Globus pallidus (tissue), 1 donor: ENCODE data around the gene NTM.

Source experiments
- DNase-seq: peaks from one replicate; pipeline ENCODE4 v3.0.0-alpha.2; 2015; ENCODE audit warnings: low spot score

Gene NTM

GRCh38 chr11:131767421-131767820 is 397.0 kb downstream of the NTM start:
- no peak for DNase-seq

DNA sequence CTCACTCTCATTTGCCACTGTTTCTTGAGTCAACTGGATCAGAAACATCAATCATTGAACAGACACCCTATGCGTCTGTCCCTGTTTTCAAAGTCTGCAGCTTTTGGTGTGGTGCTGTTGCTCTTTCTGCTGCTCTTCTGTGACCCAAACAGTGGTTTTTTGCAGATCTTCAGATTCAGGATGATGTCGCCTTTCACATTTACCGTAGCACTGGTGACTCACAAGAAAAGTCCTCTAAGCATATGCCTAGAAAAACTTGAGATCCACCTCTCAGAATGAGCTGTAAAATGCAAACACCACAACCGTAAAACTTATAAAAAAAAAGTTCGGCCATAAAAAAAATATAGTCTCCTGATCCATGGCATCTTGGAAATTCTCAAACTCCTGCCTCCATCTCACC is 400.4 kb downstream of the NTM start:
- no peak for DNase-seq

GRCh38 chr11:131771471-131771870 is 401.1 kb downstream of the NTM start:
- DNase-seq: no peak

- no peak for DNase-seq
Observed at GRCh38 chr11:131773626-131774025, 403.2 kb downstream of the NTM start.

DNA sequence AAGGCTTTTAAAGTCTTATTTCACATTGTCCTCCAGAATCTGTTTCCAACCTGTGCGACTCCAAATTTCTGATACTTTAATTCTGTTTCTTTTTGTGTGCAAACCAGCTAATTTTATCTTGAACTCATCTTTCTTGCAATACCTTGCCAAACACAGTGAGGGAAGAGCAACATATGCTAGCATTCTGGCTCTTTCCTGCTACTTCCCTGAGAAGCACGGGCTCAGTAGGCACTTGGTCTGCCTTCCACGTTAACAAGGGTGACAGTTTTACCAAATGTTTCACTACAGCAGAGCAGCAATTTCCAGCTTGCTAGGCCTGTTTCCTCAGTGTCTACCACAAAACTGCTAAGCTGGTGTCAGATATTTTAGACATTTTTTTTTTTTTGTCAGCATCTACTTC is 405.8 kb downstream of the NTM start:
- no peak for DNase-seq

GRCh38 chr11:131785801-131786200 is 415.4 kb downstream of the NTM start:
- DNase-seq: no peak

DNA sequence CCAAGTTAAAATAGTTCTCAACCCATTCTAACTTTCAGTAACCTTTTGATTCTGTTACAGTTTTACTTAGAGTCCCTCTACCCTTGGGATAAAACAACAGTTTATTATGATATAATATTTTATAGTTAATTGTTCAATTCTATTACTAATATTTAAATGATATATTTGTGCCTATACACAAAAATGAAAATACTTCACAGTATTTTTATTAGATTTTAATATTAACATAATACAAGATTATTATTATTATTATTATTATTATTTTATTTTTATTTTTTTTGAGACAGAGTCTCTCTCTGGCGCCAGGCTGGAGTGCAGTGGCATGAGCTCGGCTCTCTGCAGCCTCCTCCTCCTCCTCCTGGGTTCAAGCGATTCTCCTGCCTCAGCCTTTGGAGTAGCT is 416.7 kb downstream of the NTM start:
- no peak for DNase-seq

DNA sequence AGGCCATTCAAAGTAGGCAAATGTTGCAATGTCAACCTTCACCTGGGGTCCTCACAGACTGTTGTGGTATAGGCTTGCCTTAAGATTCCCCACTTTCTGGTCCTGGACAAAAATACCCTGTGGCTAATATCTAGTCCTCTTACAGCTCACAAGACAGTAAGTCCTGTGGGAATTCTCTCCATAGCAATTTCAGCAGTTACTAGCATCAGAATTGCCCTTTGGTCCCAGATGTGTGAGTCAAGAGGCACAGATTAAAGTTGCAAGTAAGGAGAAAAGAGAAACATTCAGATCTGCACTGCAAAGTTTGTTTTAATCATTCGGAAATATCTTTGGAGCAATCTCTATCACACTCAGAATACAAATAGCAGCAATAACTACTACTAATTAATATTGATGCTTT is 420.2 kb downstream of the NTM start:
- DNase-seq: no peak

DNA sequence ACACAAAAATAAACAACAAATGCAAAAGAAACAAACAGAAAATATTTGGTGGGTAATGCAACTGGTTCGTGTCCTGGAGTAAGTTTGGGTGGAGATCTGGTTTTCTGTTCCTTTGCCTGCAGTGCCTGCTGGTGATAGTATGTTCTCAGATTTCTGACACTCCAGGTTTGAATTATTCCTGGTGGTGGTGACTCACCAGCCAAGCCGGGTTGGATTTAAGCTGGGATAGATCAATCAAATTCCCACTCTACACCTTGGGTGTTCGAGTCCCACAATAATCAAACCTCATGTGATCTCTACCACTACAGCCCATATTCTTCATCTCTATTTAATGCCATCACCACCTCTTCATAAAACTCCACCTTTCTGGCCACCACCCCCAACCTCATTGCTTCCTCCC is 421.8 kb downstream of the NTM start:
- no peak for DNase-seq

DNA sequence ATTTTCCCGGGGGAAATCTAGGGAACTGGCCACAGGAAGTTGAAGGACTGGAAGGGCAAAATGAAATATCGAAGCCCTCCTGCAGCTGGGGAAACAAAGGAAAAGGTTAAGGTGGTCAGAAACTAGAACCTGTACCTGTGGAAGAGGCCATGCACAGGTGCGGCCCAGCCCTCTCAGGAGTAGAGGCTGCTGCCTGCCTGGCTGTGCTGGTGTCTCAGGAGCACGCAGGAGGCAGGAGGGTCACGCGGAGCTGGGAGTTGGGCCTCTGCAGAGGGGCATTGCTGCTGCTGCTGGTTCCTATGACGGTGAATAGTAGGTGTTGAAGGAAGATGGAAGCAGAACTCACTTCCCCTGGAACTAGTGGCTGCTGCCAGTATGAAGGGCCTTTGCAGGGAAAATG is 425.7 kb downstream of the NTM start:
- no peak for DNase-seq

DNA sequence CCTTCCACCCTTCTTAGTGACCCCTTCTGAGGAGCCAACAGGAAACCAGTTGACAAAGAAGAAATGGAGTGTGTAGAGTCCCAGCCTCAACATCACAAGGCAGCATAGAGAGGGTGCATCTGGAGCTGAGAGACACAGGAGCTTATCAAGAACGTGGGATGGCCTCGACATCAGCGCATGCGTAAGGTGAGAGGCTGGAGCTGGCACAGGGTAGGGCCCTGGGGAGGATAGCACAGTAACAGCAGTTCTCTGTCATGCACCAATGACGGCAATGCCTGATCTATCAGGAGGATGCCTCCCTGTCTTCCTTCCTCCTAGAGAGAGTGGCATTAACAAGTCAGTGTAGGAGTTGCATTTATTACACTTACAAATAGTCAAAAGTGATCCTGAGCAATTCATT is 426.1 kb downstream of the NTM start:
- no peak for DNase-seq

- DNase-seq: no peak
Observed at GRCh38 chr11:131800452-131800851, 430.0 kb downstream of the NTM start.

- DNase-seq: no peak
Observed at GRCh38 chr11:131802440-131803115, 432.2 kb downstream of the NTM start.

DNA sequence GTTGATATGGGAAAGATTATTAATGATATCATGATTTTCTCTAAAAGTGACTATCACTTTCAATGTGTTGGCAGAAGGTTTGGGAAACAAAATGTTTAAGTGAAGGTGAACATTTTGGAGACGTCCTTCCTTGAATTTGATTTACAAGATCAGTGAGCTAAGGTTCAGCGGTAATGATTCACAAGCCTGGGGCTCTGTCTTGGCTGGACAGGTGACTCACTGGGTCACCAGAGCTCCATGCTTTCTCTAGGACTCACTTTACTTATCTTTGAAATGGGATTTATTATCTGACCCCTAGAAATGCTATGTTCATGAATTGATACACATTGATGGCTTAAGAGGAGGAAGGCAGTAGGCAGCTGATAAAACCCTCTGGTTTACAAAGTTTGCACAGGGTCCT is 437.5 kb downstream of the NTM start:
- no peak for DNase-seq

- DNase-seq: no peak
Observed at GRCh38 chr11:131808470-131808869, 438.1 kb downstream of the NTM start.

GRCh38 chr11:131809203-131809918 is 438.9 kb downstream of the NTM start:
- DNase-seq: no peak

DNA sequence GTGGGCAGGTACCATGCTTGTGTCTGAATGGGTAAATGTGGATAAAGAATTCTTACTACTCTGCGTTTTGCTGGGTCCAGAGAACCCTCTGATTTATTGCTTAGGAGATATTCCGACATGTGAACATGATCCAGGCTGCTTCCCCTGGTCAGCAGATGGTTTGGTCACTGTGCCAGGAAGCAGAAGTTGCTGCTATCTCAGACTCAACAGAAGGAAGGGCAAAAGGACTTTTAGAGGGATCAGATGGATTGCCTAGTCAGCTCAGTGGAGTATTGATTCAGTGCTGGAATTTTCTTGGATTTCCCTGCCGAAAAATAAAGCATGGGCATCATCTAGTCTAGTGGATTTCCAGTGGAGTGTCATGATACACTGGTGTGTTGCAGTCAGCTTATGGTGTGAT is 440.1 kb downstream of the NTM start:
- no peak for DNase-seq

- DNase-seq: no peak
Observed at GRCh38 chr11:131811383-131811782, 441.0 kb downstream of the NTM start.

DNA sequence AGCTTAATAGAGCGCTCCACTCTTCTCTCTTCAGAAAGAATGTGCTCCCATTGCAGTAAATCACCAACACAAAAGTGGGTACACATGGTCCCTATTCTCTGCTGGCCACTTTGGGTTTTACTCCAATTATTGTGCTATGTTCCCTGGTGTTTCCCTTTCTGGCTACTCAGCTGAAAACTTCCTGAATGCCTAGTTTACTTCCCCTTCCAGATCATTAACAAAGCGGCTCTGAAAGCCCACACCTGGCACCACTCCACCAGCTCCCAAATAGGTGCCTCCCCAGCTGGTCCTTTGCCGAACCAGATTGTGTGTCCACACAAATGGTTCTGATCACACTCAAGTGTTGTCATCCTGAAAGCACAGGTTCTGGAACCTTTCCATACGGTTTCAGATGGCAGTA is 443.7 kb downstream of the NTM start:
- DNase-seq: no peak

DNA sequence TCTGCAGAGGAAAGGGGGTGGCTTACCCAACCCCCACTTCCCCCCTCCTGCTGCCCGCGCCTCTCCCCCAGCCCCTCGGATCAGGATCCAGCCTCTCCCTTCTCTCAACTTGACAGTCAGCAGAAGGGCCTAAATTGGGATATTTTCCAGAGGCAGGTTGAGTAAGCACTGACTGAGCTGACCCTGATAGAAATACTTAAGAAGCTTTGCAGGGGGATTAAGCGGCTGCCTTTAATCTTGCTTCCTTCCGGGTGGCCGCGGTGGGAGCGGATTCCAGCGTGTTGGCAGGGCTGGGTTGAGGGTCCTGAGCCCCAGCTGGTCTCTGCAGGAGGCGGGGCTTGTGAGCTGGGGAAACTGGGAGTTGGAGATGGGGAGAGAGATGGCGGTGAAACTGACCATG is 445.2 kb downstream of the NTM start:
- no peak for DNase-seq

GRCh38 chr11:131816051-131816450 is 445.6 kb downstream of the NTM start:
- DNase-seq: no peak

- DNase-seq: no peak
Observed at GRCh38 chr11:131817687-131818188, 447.3 kb downstream of the NTM start.

DNA sequence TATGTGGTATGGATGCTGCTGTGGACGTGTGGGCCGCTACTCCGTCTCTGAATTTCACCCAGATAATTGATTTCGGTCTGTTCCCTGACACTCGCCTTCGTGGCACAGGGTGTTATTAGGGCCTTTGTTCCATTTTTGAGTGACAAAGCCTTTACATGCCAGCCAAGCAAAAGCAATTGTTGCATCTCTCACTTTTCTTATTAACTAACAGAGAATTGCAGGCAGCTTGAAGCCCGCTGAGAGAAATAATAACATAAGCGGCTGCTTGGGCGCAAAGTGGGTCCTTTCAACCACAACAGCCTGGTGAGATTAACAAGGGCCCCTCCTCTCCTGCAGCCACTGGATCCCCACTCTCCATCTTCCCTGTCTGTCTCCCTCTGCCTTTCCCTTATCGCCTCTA is 449.4 kb downstream of the NTM start:
- DNase-seq: no peak

- DNase-seq: no peak
Observed at GRCh38 chr11:131822506-131822905, 452.1 kb downstream of the NTM start.
